Loucy (cell line): ENCODE data around the gene CTNND2.

Experiments
- H2AFZ ChIP-seq: fragments of 200-600 bp; sonication (generic); 2 replicates; pipeline ENCODE4 v1.6.0; 2016; ENCODE audit warnings: antibody characterized with exemption, mild to moderate bottlenecking, low read length, moderate library complexity
- H3F3A ChIP-seq: fragments of 200-600 bp; 2 replicates; pipeline ENCODE4 v1.6.0; 2016; ENCODE audit warnings: antibody characterized with exemption, low read depth, mild to moderate bottlenecking
- H3K27me3 ChIP-seq: fragments of 200-600 bp; sonication (generic); 2 replicates; pipeline ENCODE4 v1.6.1; 2014; ENCODE audit warnings: low read length, mild to moderate bottlenecking; ENCODE audit not compliant: insufficient read depth, poor library complexity, severe bottlenecking
- H3K36me3 ChIP-seq: fragments of 200-600 bp; sonication (generic); 2 replicates; pipeline ENCODE4 v1.6.1; 2016; ENCODE audit warnings: low read length; ENCODE audit not compliant: insufficient read depth
- H3K4me1 ChIP-seq: fragments of 200-600 bp; sonication (generic); 2 replicates; pipeline ENCODE4 v1.5.1; 2014; ENCODE audit warnings: low read length, mild to moderate bottlenecking; ENCODE audit not compliant: insufficient read depth, poor library complexity, severe bottlenecking
- H3K4me2 ChIP-seq: fragments of 200-600 bp; sonication (generic); 2 replicates; pipeline ENCODE4 v1.6.0; 2014; ENCODE audit warnings: antibody characterized with exemption, low read length, low read depth, mild to moderate bottlenecking; ENCODE audit not compliant: poor library complexity, severe bottlenecking
- H3K4me3 ChIP-seq: fragments of 200-600 bp; sonication (generic); 2 replicates; pipeline ENCODE4 v1.5.1; 2014; ENCODE audit warnings: low read length, mild to moderate bottlenecking, mixed read lengths; ENCODE audit not compliant: poor library complexity, severe bottlenecking
- H3K79me2 ChIP-seq: fragments of 200-600 bp; sonication (generic); 2 replicates; pipeline ENCODE4 v1.6.1; 2014; ENCODE audit warnings: low read length; ENCODE audit not compliant: insufficient read depth
- H3K9ac ChIP-seq: fragments of 200-600 bp; sonication (generic); 2 replicates; pipeline ENCODE4 v1.6.0; 2014; ENCODE audit warnings: mild to moderate bottlenecking, low read depth, low read length, moderate library complexity; ENCODE audit not compliant: poor library complexity, severe bottlenecking
- H3K9me2 ChIP-seq: fragments of 200-600 bp; sonication (generic); replicated peaks from 2 replicates; pipeline ENCODE4 v1.6.1; 2016; ENCODE audit warnings: low read depth, low read length, mixed read lengths
- H3K9me3 ChIP-seq: fragments of 200-600 bp; sonication (generic); 2 replicates; pipeline ENCODE4 v1.6.1; 2014; ENCODE audit warnings: mild to moderate bottlenecking, antibody characterized with exemption, low read length, low read depth; ENCODE audit not compliant: insufficient read depth
- H4K20me1 ChIP-seq: fragments of 200-600 bp; sonication (generic); 2 replicates; pipeline ENCODE4 v1.6.0; 2014; ENCODE audit warnings: antibody characterized with exemption, low read length, mild to moderate bottlenecking; ENCODE audit not compliant: insufficient read depth, poor library complexity, severe bottlenecking
- EZH2phosphoT487 ChIP-seq: fragments of 200-600 bp; IDR thresholded peaks from 2 replicates; pipeline ENCODE4 v1.6.1; 2018; ENCODE audit warnings: antibody characterized with exemption, mild to moderate bottlenecking, moderate library complexity, borderline replicate concordance
- TF ChIP-seq, protein P1 (sequence below): fragments of 200-600 bp; sonication (generic); conservative IDR thresholded peaks from 2 replicates; pipeline ENCODE4 v1.5.1; 2014; ENCODE audit warnings: mild to moderate bottlenecking, antibody characterized with exemption, low read length

Gene CTNND2

DNA sequence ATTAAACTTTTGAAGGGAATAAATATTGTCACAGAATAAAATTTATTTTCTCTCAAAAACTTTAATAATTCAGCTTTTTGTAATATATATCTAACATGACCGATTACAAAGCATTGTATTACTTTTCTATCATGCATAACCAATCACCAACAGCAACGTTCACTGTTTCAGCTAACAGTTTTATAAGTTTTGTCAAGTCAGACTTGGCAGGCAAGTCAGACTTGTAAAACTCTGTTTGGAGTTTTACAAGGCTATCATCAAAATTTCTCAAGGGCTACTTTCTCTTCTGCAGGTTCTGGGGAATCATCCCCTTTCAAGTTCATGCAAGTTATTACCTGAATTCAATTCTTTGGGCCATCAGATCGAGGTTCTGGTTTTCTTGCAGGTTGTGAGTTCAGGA lies 347.2 kb downstream of the CTNND2 start:
- Histone ChIP-seq H3K4me2 (no peak overlapping the region), H3K9ac (no peak overlapping the region), H3K36me3 (no peaks in the 10 kb centered on the region), H3K9me2 (no peaks in the 10 kb centered on the region; the same call in 1 of the 2 replicates), H3K4me1 (no peaks in the 10 kb centered on the region), H3K9me3 (no peaks in the 10 kb centered on the region), H2AFZ (no peak overlapping the region), H3F3A (no peaks in the 10 kb centered on the region), H4K20me1 (no peaks in the 10 kb centered on the region), H3K4me3 (no peak overlapping the region), H3K79me2 (no peaks in the 10 kb centered on the region), H3K27me3 (no peaks in the 10 kb centered on the region)
- no peak for TF ChIP-seq EZH2phosphoT487
- TF ChIP-seq, protein P1, sequence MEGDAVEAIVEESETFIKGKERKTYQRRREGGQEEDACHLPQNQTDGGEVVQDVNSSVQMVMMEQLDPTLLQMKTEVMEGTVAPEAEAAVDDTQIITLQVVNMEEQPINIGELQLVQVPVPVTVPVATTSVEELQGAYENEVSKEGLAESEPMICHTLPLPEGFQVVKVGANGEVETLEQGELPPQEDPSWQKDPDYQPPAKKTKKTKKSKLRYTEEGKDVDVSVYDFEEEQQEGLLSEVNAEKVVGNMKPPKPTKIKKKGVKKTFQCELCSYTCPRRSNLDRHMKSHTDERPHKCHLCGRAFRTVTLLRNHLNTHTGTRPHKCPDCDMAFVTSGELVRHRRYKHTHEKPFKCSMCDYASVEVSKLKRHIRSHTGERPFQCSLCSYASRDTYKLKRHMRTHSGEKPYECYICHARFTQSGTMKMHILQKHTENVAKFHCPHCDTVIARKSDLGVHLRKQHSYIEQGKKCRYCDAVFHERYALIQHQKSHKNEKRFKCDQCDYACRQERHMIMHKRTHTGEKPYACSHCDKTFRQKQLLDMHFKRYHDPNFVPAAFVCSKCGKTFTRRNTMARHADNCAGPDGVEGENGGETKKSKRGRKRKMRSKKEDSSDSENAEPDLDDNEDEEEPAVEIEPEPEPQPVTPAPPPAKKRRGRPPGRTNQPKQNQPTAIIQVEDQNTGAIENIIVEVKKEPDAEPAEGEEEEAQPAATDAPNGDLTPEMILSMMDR = no peak

DNA sequence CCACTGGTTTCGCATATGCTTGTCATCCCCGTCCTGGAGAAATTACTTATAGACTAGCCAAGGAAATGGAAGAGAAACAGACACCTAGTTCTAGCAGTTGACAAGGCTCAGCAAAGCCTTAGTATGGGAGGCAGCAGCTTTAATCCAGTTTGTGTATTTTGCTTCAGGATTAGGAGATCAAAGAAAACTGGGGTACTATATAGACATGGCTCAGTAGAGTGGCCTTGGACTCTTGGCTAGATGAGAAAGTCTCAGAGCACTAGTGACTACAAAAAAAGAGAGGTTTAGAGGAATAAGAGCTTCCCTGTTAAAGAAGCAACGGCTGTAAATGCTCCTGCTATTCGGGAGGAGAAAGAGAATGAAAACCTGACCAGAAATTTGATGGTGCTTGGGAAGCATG lies 349.1 kb downstream of the CTNND2 start:
- Histone ChIP-seq H3K79me2 (no peaks in the 10 kb centered on the region), H3K4me2 (no peak overlapping the region), H3K9me2 (no peaks in the 10 kb centered on the region; the same call in 1 of the 2 replicates), H3K9me3 (no peaks in the 10 kb centered on the region), H3K4me1 (no peaks in the 10 kb centered on the region), H3F3A (no peaks in the 10 kb centered on the region), H3K9ac (no peak overlapping the region), H3K27me3 (no peaks in the 10 kb centered on the region), H4K20me1 (no peaks in the 10 kb centered on the region), H3K4me3 (no peak overlapping the region), H3K36me3 (no peaks in the 10 kb centered on the region), H2AFZ (no peak overlapping the region)
- TF ChIP-seq, protein P1 = no peak
- TF ChIP-seq EZH2phosphoT487 = no peak

DNA sequence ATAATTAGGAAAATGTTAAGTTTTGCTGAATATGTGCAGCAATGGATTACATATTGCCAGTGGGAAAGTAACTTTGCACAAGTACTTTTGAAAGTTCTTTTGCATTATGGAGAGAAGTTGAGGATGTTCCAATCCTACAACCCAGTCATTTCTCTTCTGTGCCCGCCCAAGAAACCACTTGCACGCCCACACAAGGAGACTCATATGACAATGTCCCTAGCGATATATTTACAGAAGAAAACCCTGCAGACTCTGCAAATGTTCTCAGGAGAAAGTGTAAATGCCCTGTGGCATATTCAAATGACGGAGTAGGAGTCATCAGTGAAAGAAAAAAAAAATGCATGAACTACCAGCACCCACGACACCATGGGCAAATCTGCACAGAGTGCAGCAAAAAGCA lies 356.5 kb downstream of the CTNND2 start:
- TF ChIP-seq, protein P1 = no peak
- no peak for TF ChIP-seq EZH2phosphoT487
- Histone ChIP-seq H3F3A (no peaks in the 10 kb centered on the region), H3K9ac (no peak overlapping the region), H3K9me3 (no peaks in the 10 kb centered on the region), H3K36me3 (no peaks in the 10 kb centered on the region), H3K79me2 (no peaks in the 10 kb centered on the region), H3K4me1 (no peaks in the 10 kb centered on the region), H3K4me2 (no peak overlapping the region), H3K27me3 (no peaks in the 10 kb centered on the region), H3K4me3 (no peak overlapping the region), H4K20me1 (no peaks in the 10 kb centered on the region), H2AFZ (no peak overlapping the region), H3K9me2 (no peaks in the 10 kb centered on the region; the same call in 1 of the 2 replicates)
